GM19438 (cell line): ENCODE results near the gene IGSF9.

Source experiments
- ATAC-seq: cut with Tn5 transposase; IDR thresholded peaks from one replicate; pipeline ENCODE4 v1.9.1; 2021; ENCODE audit warnings: low read depth; ENCODE audit not compliant: unreplicated experiment

IGSF9 gene

DNA sequence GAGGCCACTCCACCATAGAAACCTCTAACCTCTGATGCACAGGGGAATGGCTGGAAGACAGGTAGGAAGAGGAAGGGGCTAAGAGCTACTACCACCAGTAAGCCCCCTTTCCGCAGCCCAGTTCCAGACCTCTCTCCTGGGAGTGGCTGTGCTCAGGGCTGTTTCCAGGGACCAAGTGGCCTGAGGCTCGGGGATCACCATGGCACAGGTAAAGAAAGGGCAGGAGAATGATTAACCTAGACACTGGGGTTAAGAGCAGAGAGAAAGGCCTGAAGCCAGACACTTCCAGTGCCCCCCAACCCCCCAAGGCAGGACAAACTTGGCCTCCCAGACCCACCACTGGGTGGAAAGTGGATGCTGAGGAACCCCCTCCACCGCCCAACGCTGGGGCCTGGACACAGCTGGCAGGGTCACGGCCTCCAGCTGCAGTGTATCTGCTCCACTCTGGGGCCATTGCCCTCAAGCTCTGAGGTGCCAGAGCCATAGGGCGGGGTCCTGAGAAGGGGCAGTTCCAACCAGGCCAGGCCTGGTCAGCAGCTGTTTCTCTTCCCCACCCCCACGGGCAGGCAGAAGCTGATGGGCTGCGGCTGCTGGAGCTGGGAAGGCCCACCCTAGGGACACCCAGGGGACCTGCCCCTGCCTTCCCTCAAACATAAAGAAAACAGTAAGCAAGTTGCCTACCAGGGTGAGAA lies 22.8 kb downstream of the IGSF9 start:
- ATAC-seq: no peak

- no peak for ATAC-seq
Measured at GRCh38 chr1:159921700-159922504, 23.5 kb downstream of the IGSF9 start.

DNA sequence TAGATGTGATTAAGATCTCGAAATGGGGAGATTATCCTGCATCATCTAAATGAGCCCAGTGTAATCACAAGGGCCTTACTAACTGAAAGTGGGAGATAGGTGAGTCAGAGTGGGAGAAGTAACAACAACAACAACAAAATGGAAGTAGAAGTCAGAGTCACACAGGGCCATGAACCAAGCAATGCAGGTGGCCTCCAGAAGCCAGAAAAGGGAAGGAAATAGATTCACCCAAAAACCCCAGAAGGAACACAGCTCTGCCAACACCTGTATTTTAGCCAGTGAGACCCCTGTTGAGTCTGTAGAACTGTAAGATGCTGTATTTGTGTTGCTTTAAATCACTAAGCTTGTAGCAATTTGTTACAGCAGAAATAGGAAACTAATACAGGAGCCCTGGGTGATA lies 24.2 kb downstream of the IGSF9 start:
- peak; percentile 17 for ATAC-seq

GRCh38 chr1:159920651-159921050 lies 24.8 kb downstream of the IGSF9 start:
- no peak for ATAC-seq

DNA sequence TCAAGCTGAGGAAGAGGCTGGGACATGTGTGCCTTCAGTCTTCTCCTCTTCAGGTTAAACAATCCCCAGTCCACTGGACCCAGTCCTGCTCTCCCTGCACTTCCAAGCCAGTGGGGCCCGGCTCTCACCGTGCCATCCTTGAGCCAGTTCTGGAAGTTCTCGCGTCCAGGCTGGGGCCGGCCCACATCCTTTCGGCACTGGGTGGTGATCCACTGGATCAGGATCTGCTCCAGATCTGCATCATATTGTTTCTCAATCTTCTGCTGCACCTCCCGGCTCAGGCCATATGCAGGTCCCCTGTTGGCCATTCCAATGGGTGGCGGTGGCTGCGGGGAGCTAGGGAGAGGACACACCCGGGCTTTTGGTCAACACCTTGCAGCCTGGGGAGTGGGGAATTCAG lies 25.2 kb downstream of the IGSF9 start:
- ATAC-seq: no peak

GRCh38 chr1:159919236-159919865 lies 26.1 kb downstream of the IGSF9 start:
- ATAC-seq: no peak

GRCh38 chr1:159918352-159919200 lies 26.8 kb downstream of the IGSF9 start:
- no peak for ATAC-seq

DNA sequence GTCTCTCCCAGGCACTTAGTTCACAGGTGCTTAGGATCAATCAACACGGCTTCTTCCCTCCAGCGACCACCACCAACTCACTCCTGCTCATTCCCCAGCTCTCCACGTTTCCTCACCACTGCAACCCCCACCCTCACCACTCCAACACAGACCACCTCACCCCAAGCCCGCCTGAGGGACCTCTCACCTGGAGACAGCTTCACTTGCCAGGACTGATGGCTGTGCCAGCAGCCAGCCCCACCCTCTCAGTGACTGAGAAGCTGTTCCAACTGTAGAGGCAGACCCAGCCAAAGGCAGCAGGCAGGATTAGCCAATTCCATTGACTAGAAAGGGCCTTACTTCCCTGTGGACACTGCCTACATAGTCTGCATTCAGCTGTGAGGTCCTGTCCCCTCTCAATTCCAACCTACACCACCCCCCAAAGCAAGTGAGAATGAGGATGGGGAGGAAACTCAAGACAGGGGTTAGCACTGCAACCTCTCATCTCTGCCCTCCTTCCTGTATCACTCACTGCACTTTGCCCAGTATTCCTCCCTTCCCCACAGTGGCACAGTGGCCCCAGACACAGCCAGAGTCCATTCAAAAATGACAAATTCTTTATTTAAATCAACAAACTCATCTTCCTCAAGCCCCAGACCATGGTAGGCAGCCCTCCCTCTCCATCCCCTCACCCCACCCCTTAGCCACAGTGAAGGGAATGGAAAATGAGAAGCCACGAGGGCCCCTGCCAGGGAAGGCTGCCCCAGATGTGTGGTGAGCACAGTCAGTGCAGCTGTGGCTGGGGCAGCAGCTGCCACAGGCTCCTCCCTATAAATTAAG lies 27.7 kb downstream of the IGSF9 start:
- no peak for ATAC-seq

DNA sequence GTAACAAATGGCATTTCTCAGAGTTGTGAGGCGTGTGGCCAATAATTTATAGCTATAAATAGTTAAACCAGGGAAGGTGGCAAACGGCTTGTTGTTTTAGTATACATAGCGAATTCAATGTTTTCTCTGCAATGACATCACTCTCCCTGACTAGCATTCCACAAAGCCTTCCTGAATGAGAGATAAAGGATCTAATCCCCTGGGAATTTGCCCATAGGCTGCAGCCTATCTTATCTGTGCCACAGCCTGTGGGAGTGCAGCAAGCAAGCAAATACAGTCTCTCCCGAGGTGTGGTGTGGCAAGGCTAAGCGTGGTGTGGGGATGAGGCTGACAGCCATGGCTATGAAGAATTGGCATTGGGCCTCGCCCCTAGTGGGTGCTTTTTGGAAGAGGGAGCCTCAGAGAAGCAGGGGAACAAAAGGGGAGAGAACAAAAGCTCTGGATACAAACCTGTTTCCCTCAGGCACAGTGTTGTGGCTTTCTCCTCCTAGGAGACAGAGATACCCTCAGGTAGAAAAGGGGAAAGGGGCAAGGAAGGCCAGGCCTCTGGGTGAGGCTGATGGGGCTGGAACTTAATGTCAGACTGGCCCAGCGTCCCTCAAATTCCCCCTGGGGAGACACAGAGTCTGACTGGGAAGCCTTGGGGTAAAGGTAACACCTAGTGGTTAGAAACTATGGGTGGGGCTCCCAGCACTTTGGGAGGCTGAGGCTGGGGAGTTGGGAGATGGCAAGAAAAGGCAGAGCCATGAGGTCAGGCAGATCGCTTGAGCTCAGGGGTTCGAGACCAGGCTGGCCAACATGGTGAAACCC lies 29.0 kb downstream of the IGSF9 start:
- no peak for ATAC-seq

DNA sequence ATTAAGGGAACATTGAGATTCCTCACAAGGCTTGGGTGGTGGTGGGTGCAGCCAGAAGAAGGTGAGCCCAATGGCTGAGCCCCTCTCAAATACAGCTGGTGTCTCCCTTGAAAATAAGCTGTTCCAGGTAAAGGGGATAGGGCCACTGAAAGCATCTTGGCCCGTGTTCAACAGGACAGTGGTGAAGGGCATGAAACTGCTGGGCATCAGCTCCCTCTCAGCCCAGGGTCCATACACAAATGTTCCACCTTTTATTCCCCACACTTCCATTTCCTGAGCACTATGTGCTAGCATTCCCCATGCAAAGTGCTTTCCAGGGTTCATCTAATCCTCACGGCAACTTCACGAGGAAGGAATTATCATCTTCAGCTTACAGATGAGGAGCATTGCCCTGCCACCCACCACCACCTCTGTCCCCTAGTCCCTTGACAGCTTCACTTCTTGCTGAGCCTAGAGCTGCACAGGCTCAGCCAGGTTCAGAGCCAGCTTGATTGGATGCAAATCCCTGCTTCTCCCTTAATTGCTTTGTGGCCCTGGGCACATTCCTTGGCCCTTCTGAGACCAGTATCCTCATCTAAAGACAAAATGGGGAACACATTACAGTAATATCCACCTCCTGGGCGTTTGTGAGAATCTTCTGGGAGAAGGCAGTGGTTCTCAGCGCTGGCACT lies 29.7 kb downstream of the IGSF9 start:
- ATAC-seq: no peak

DNA sequence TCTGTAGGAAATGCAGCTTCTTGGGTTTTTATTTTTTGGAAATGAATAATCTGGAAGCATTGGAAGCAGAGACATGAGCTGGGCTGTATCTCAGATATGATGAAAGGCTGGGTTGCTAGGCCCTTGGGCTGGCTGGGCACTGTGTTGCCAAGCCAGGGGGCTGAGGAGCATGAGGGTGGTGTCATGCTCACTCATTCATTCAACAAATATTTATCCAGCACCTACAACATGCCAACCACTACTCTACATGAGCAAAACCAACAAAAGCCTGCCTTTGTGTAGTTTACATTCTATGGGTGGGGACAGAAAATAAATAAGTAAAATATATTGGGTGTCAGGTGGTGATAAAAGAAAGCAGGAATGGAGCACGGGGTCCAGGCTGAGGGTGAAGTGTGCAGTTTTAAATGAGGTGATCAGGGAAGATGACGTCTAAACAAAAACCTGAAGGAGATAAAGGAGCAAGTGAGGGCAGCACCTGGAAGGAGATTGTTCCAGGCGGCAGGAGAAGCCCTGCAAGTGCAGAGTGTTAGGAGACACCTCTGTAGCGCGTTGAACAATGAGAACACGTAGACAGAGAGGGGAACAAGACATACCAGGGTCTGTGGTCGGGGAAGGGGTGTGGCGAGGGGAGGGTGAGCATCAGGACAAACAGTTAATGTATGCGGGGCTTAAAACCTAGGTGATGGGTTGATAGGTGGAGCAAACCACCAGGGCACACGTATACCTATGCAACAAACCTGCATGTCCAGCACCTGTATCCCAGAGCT lies 31.0 kb downstream of the IGSF9 start:
- ATAC-seq: no peak

GRCh38 chr1:159913451-159914192 lies 31.8 kb downstream of the IGSF9 start:
- ATAC-seq: no peak

DNA sequence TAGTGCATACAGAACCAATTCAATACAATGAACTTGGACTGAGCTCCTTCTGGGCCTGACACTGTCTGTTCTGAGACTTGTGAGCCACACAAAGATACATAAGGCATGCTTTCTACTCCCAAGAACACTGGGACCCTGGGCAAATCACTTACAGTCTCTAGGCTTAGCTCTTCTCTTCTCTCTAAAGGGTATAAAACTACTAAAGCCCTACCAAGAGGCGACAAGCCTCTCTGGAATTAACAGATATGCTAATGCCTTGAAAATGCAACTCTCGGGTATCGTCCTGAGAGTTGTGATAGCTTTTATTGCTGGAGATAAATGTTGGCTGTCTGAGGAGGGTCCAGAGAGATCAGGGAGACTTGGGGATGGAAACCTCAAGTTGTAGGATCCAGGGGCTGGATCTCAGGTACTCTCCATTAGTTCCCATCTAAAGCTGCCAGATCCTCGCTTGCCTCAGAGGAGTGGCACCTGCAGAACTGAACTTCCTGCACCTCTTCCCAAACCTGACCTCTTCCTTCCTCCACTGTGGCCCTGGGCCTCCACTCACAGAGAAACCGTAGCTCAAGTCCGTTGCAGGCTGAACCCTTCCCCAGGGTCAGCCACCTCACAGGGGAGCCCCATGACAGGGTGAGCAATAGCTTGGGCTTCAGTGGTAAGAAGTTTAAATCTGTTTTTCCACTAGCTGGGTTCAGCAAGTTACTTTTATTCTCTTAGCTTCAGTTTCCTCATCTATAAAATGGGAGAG lies 33.9 kb downstream of the IGSF9 start:
- no peak for ATAC-seq

GRCh38 chr1:159908031-159908940 lies 37.1 kb downstream of the IGSF9 start:
- no peak for ATAC-seq

DNA sequence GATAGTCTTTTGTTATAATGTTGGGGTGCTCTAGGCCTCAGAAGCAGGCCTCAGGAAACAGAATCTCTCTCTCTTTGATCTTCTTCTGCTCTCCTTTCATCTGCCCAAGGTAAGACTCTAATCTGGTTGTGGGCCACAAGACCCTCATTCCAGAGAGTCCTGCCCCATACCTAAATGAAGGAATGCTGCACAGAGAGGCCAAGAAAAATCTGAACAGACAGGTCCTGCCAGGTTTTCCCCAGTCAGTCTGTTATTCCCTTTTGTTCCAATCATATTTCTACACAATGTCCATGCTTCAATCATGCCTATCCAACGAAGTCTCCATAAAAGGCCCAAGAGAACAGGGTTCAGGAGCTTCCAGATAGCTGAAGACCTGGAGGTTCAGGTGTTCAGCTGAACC lies 38.5 kb downstream of the IGSF9 start:
- ATAC-seq: no peak
